Inflammatory macrophage treated with lipopolysaccharide for 1 hour (primary cell): ENCODE measurements around the gene HOXC5.
"Not testable (repeated sequence)": the region's sequence is repeated elsewhere in the genome, so short reads cannot be mapped to it uniquely, and the experiment has no call there.

Source experiments
- DNase-seq, 2 donors: peaks; one replicate each; pipeline ENCODE4 v3.0.0-alpha.2; 2020 to 2022

HOXC5 gene

DNA sequence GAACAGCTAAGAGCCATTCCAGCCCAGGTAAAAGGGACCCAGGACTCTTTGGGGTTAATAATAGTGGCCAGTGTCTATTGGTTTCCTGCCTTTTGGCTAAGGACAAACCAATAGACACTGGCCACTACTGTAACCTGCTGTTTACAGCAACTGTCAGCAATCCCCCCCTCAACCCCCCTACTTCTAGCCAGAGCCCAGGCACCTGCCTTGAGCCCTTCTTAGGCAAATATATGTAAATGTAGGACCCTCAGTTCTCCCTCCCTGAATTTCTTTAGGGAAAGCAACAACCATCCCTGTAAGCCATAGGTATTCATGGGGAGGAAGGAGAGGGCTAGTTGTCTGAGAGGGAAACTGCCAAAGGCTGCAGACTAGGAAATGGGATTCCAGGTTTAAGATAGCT is 43.1 kb downstream of the HOXC5 start:
- no peak for DNase-seq

GRCh38 chr12:54077843-54078242 is 45.0 kb downstream of the HOXC5 start:
- DNase-seq: not testable (repeated sequence)

DNA sequence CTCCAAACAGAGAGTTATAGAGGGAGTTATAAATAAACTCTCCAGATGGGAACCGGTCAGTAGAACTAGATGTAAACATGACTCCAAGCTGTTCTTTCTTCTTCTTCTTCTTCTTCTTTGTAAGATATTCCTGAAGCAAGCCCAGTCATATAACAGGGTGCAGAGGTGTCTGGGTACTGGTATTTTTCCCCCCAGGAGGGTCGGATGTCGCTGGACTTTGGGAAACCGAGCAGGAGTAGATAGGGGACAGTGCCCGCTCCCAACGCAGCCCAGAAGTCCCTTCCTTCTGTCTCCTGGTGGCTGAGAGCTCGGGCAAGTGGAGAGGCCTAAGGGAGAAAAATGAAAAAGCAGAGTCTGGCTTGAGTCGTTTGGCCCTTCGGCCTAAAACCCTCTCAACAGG is 46.3 kb downstream of the HOXC5 start:
- DNase-seq: not testable (repeated sequence)

DNA sequence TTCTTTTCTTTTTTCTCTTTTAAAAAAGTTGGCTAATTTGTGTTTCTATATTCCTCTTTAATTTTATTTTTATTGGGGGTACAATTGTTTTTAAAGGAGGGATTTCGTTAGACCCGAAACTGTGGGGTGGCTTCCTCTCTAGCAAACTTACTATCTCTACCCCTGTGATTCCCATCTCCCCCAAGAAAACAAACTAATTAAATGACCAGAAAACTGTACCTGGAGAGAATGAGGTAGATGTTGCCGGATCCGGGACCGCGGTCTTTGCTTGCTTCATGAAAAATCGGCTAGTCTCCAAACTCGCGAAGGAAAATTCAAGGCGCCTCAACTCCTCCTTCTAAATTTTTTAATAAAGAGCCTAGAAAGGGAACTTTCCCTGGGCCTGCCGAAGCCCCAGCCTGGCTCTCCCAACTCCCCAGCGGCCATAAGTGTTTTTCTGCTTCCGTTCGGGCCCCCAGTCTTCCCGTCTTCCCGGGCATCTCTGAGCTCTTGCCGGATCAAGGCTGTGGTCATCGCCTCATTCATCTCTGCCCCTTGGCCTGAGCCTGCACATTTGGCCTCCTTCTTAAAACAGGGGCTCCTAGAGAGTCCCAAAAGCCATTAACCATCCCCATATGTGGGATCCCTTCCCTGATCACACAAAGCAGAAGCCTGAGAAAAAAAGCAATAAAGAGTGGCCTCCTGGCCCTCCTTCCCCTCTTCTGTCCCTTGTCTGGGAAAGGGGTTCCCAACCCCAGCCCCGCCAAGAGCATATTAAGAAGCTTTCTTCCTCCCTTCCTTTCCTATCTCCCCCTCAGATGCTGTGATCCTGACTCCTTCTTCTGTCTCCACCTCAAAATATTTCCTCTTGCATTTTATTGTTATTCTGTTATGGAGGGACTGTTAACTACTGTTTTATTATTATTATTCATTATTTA is 47.4 kb downstream of the HOXC5 start:
- not testable (repeated sequence) for DNase-seq

GRCh38 chr12:54081053-54081514 is 48.2 kb downstream of the HOXC5 start:
- DNase-seq: peak in 1 of 2 donors; percentile 23

DNA sequence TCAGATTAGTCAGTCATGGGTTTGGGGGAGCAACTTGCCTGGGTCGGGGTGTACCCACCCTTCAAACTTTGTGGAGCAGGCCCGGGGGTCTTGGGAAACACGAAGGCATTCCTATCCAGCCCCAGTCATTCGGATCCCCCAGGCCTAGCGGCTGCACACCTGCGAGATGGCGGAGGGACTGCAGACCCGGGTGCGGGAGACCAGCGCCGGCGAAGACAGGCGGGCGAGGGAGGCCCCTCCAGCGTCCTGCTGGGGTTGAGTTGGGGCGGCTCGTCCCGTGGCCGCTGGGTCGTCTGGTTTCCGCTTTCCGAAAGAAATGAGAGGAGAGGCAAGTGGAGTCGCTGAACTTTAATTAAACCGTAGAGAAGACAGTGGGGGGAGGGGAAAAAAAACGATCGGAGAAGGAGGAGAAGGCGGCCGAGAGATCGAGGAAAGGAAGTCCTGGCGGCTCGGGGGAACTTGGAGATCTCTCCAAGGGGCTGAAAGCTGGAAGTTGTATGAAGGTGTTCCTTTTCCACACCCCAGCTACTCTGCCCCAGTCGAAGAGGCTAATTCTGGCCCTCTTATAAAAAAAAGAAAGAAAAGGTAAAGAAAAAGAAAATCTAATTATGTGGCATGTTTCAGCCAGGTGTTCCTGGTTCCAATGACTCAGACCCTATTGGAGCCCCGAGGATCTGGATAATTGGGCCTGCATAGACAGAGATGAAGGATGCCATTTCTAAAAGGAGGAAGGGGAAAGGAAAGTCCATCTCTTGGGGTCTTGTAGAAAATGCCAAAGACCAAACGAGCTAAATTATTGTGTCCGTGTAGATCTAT is 48.9 kb downstream of the HOXC5 start:
- not testable (repeated sequence) for DNase-seq

DNA sequence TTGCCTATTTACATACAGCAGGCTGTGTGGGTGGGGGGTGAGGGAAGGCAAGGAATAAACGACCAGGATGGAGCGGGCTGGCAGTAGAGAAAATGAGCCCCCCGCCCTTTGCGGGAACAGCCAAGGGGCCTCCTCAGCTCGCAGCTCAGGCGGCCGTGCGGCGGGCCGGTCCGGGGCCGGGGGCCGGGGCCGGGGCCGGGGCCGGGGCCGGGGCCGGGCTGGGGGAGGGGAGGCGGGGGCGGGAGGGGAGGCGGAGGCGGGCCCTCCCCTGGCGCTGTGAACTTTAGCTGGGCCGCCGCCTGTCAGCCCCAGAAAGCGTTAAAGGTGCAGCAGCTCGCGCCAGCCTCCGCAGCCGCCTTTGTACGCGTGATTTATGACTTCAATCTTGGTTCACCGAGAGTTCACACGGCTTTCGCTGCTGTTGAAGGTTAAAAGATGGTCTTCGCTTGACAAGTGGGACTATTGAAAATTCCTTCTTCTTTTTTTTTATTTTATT is 49.6 kb downstream of the HOXC5 start:
- DNase-seq: peak in 1 of 2 donors; percentile 4
